SK-N-SH (cell line): ENCODE measurements around the gene UBTD1.

Experiments
- CTCF ChIP-seq: fragments of 200-600 bp; sonication (generic); IDR thresholded peaks from 2 replicates; pipeline ENCODE4 v1.6.1; 2017; ENCODE audit warnings: antibody characterized with exemption, mild to moderate bottlenecking, moderate library complexity
- EZH2phosphoT487 ChIP-seq: fragments of 200-600 bp; sonication (generic); IDR thresholded peaks from 2 replicates; pipeline ENCODE4 v1.6.1; 2017; ENCODE audit warnings: low read depth, mixed run types, mild to moderate bottlenecking, antibody characterized with exemption, moderate library complexity, borderline replicate concordance
- MAX ChIP-seq: IDR thresholded peaks from 2 replicates; pipeline ENCODE4 v1.4.0; 2012; ENCODE audit warnings: low read depth
- NFIC ChIP-seq: IDR thresholded peaks from 2 replicates; pipeline ENCODE4 v1.4.0; 2012; ENCODE audit warnings: borderline replicate concordance
- POLR2AphosphoS5 ChIP-seq: IDR thresholded peaks from 2 replicates; pipeline ENCODE4 v1.6.1; 2012; ENCODE audit warnings: low read depth, low read length
- TAF1 ChIP-seq: IDR thresholded peaks from 2 replicates; pipeline ENCODE4 v1.6.1; 2012; ENCODE audit warnings: low read depth, mild to moderate bottlenecking, low read length, moderate library complexity, borderline replicate concordance
- TF ChIP-seq, protein P1 (sequence below): IDR thresholded peaks from 2 replicates; pipeline ENCODE4 v1.4.0; 2012; ENCODE audit warnings: low read depth, borderline replicate concordance

DNA sequence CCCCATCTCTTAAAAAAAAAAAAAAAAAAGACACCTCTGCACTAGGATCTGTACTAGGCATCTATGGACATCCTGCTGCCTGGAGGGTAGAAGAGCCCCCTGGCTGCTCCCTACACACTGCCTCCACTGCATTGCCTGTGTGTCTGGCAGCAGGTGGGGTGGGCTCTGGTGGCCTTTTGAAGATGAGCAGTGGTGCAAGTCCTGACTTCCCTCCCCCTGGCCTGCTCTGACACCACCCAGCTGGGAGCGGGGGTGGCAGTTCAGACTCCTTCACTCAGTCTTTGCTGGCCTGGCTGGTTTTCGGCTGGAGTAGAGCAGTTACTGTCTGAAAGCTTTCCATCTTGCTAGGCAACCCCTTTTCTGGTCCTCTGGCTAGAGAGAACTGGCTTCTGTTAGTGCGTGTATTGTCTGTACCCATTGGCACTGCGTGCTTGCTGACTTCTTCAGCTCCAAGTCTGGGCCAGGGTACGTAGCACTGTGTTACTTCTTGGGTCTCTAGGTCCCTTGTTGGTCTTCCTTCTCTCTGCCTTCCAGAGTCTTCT is 108.4 kb downstream of the UBTD1 start:
- TF ChIP-seq EZH2phosphoT487 (no peak), CTCF (no peak), MAX (no peak), TAF1 (no peak), NFIC (no peak), POLR2AphosphoS5 (no peak)
- TF ChIP-seq, protein P1, sequence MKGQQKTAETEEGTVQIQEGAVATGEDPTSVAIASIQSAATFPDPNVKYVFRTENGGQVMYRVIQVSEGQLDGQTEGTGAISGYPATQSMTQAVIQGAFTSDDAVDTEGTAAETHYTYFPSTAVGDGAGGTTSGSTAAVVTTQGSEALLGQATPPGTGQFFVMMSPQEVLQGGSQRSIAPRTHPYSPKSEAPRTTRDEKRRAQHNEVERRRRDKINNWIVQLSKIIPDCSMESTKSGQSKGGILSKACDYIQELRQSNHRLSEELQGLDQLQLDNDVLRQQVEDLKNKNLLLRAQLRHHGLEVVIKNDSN = no peak
